ENCODE results near the gene LGI4.

Gene LGI4

GRCh38 chr19:35162471-35163326, 27.8 kb upstream of the LGI4 start:
- Histone ChIP-seq H3K23ac (ENCODE audit: low read length) (no peak overlapping the region), H3K4me2 (ENCODE audit: low read length) (no peak overlapping the region), H3K4ac (ENCODE audit: low read depth, low read length) (no peak overlapping the region), H4K12ac (ENCODE audit: low read depth, low read length) (no peak overlapping the region), H3K14ac (ENCODE audit: low read length) (no peak overlapping the region), H3K9me3 (ENCODE audit: insufficient read depth, low read depth, low read length) (peaks cover 16% of the 10 kb centered on the region), H2BK12ac (ENCODE audit: low read length) (peak overlapping the region; percentile 68), H2AFZ (ENCODE audit: insufficient read depth, low read length, poor library complexity) (no peak overlapping the region), H3K79me1 (ENCODE audit: low read length) (peaks cover 15% of the 10 kb centered on the region), H3K27ac (ENCODE audit: low read depth, low read length) (peak overlapping the region; percentile 76), H3K18ac (ENCODE audit: low read length) (no peak overlapping the region), H2AK5ac (ENCODE audit: low read length) (peak overlapping the region; percentile 73), H3K27me3 (ENCODE audit: insufficient read depth, low read length) (no peaks in the 10 kb centered on the region), H3K79me2 (ENCODE audit: control insufficient read depth, insufficient read depth, low read length, poor library complexity) (no peaks in the 10 kb centered on the region), H4K8ac (ENCODE audit: low read depth, low read length) (no peak overlapping the region), H3K4me1 (ENCODE audit: control insufficient read depth in 1 of 2, insufficient read depth in 2 of 2, low read length in 2 of 2) (peaks cover 8 to 17% of the 10 kb centered on the region in 2 experiments), H2BK120ac (ENCODE audit: insufficient read depth, low read length, poor library complexity) (peak overlapping the region; percentile 87), H4K91ac (ENCODE audit: low read depth, low read length) (peak overlapping the region; percentile 57), H3K4me3 (ENCODE audit: low read depth, low read length) (no peak overlapping the region), H3K9ac (ENCODE audit: low read length) (no peak overlapping the region), H2BK5ac (ENCODE audit: low read depth, low read length, poor library complexity) (peak overlapping the region; percentile 38), H3K36me3 (ENCODE audit: control insufficient read depth in 1 of 2, insufficient read depth in 2 of 2, low read length in 2 of 2) (peaks cover 23 to 48% of the 10 kb centered on the region in 2 experiments)
- no CpG with 5 or more reads among the region's 6 CpGs for WGBS (ENCODE audit: extremely low coverage, insufficient coverage, insufficient read length)
- peak; percentile 99 to 100 for DNase-seq

- no CpG with 5 or more reads among the region's 2 CpGs for WGBS (ENCODE audit: extremely low coverage, insufficient coverage, insufficient read length)
- H4K8ac ChIP-seq (ENCODE audit: low read depth, low read length): no peak overlapping the region
- no peak overlapping the region for H3K9ac ChIP-seq (ENCODE audit: low read length)
- no peak overlapping the region for H2AK5ac ChIP-seq (ENCODE audit: low read length)
- H4K12ac ChIP-seq (ENCODE audit: low read depth, low read length): no peak overlapping the region
- H3K4me3 ChIP-seq (ENCODE audit: low read depth, low read length): no peak overlapping the region
- DNase-seq: peak in 1 of 2 donors; percentile 30
- peak overlapping the region; percentile 82 for H2BK12ac ChIP-seq (ENCODE audit: low read length)
- peaks cover 18 to 42% of the 10 kb centered on the region in 2 experiments for H3K36me3 ChIP-seq (ENCODE audit: control insufficient read depth in 1 of 2, insufficient read depth in 2 of 2, low read length in 2 of 2)
- H3K27me3 ChIP-seq (ENCODE audit: insufficient read depth, low read length): no peaks in the 10 kb centered on the region
- H2AFZ ChIP-seq (ENCODE audit: insufficient read depth, low read length, poor library complexity): no peak overlapping the region
- H3K9me3 ChIP-seq (ENCODE audit: insufficient read depth, low read depth, low read length): peaks cover 12% of the 10 kb centered on the region
- H3K79me2 ChIP-seq (ENCODE audit: control insufficient read depth, insufficient read depth, low read length, poor library complexity): no peaks in the 10 kb centered on the region
- H3K4me2 ChIP-seq (ENCODE audit: low read length): no peak overlapping the region
- H3K14ac ChIP-seq (ENCODE audit: low read length): peak overlapping the region; percentile 48
- H4K91ac ChIP-seq (ENCODE audit: low read depth, low read length): peak overlapping the region; percentile 16
- peak overlapping the region; percentile 7 for H2BK5ac ChIP-seq (ENCODE audit: low read depth, low read length, poor library complexity)
- no peak overlapping the region for H3K23ac ChIP-seq (ENCODE audit: low read length)
- peaks cover 8 to 17% of the 10 kb centered on the region in 2 experiments for H3K4me1 ChIP-seq (ENCODE audit: control insufficient read depth in 1 of 2, insufficient read depth in 2 of 2, low read length in 2 of 2)
- H3K4ac ChIP-seq (ENCODE audit: low read depth, low read length): no peak overlapping the region
- H2BK120ac ChIP-seq (ENCODE audit: insufficient read depth, low read length, poor library complexity): no peak overlapping the region
- H3K27ac ChIP-seq (ENCODE audit: low read depth, low read length): peak overlapping the region; percentile 8
- peaks cover 15% of the 10 kb centered on the region for H3K79me1 ChIP-seq (ENCODE audit: low read length)
- peak overlapping the region; percentile 2 for H3K18ac ChIP-seq (ENCODE audit: low read length)
These were observed 26.5 kb upstream of the LGI4 start for GRCh38 chr19:35161434-35161743.

GRCh38 chr19:35160629-35161433, 26.0 kb upstream of the LGI4 start:
- no peak overlapping the region for H3K27ac ChIP-seq (ENCODE audit: low read depth, low read length)
- H3K79me2 ChIP-seq (ENCODE audit: control insufficient read depth, insufficient read depth, low read length, poor library complexity): no peaks in the 10 kb centered on the region
- H3K4me2 ChIP-seq (ENCODE audit: low read length): no peak overlapping the region
- H2AK5ac ChIP-seq (ENCODE audit: low read length): no peak overlapping the region
- H3K4me1 ChIP-seq (ENCODE audit: control insufficient read depth in 1 of 2, insufficient read depth in 2 of 2, low read length in 2 of 2): peaks cover 8 to 20% of the 10 kb centered on the region in 2 experiments
- no peak overlapping the region for H3K23ac ChIP-seq (ENCODE audit: low read length)
- H3K14ac ChIP-seq (ENCODE audit: low read length): no peak overlapping the region
- H2BK5ac ChIP-seq (ENCODE audit: low read depth, low read length, poor library complexity): no peak overlapping the region
- no CpG with 5 or more reads among the region's 9 CpGs for WGBS (ENCODE audit: extremely low coverage, insufficient coverage, insufficient read length)
- no peak overlapping the region for H2AFZ ChIP-seq (ENCODE audit: insufficient read depth, low read length, poor library complexity)
- no peak overlapping the region for H2BK120ac ChIP-seq (ENCODE audit: insufficient read depth, low read length, poor library complexity)
- no peak overlapping the region for H4K12ac ChIP-seq (ENCODE audit: low read depth, low read length)
- no peaks in the 10 kb centered on the region for H3K27me3 ChIP-seq (ENCODE audit: insufficient read depth, low read length)
- H4K91ac ChIP-seq (ENCODE audit: low read depth, low read length): peak overlapping the region; percentile 16
- peaks cover 10% of the 10 kb centered on the region for H3K9me3 ChIP-seq (ENCODE audit: insufficient read depth, low read depth, low read length)
- peaks cover 15% of the 10 kb centered on the region for H3K79me1 ChIP-seq (ENCODE audit: low read length)
- H3K9ac ChIP-seq (ENCODE audit: low read length): no peak overlapping the region
- no peak overlapping the region for H2BK12ac ChIP-seq (ENCODE audit: low read length)
- no peak for DNase-seq
- H3K36me3 ChIP-seq (ENCODE audit: control insufficient read depth in 1 of 2, insufficient read depth in 2 of 2, low read length in 2 of 2): peaks cover 15 to 36% of the 10 kb centered on the region in 2 experiments
- H3K4me3 ChIP-seq (ENCODE audit: low read depth, low read length): no peak overlapping the region
- no peak overlapping the region for H4K8ac ChIP-seq (ENCODE audit: low read depth, low read length)
- no peak overlapping the region for H3K18ac ChIP-seq (ENCODE audit: low read length)
- no peak overlapping the region for H3K4ac ChIP-seq (ENCODE audit: low read depth, low read length)

- H2BK5ac ChIP-seq (ENCODE audit: low read depth, low read length, poor library complexity): no peak overlapping the region
- H3K4me3 ChIP-seq (ENCODE audit: low read depth, low read length): no peak overlapping the region
- H3K36me3 ChIP-seq (ENCODE audit: control insufficient read depth in 1 of 2, insufficient read depth in 2 of 2, low read length in 2 of 2): peaks cover 12 to 31% of the 10 kb centered on the region in 2 experiments
- no peaks in the 10 kb centered on the region for H3K27me3 ChIP-seq (ENCODE audit: insufficient read depth, low read length)
- no peak overlapping the region for H3K23ac ChIP-seq (ENCODE audit: low read length)
- no peak overlapping the region for H4K91ac ChIP-seq (ENCODE audit: low read depth, low read length)
- H4K12ac ChIP-seq (ENCODE audit: low read depth, low read length): no peak overlapping the region
- H4K8ac ChIP-seq (ENCODE audit: low read depth, low read length): no peak overlapping the region
- no peak overlapping the region for H2BK120ac ChIP-seq (ENCODE audit: insufficient read depth, low read length, poor library complexity)
- no CpG with 5 or more reads among the region's 8 CpGs for WGBS (ENCODE audit: extremely low coverage, insufficient coverage, insufficient read length)
- H3K27ac ChIP-seq (ENCODE audit: low read depth, low read length): no peak overlapping the region
- H3K79me2 ChIP-seq (ENCODE audit: control insufficient read depth, insufficient read depth, low read length, poor library complexity): peaks cover 3% of the 10 kb centered on the region
- no peak overlapping the region for H3K18ac ChIP-seq (ENCODE audit: low read length)
- H3K9ac ChIP-seq (ENCODE audit: low read length): no peak overlapping the region
- H2AK5ac ChIP-seq (ENCODE audit: low read length): no peak overlapping the region
- no peak overlapping the region for H3K4ac ChIP-seq (ENCODE audit: low read depth, low read length)
- no peak for DNase-seq
- H3K4me2 ChIP-seq (ENCODE audit: low read length): no peak overlapping the region
- no peak overlapping the region for H3K14ac ChIP-seq (ENCODE audit: low read length)
- H2AFZ ChIP-seq (ENCODE audit: insufficient read depth, low read length, poor library complexity): no peak overlapping the region
- peaks cover 12 to 27% of the 10 kb centered on the region in 2 experiments for H3K4me1 ChIP-seq (ENCODE audit: control insufficient read depth in 1 of 2, insufficient read depth in 2 of 2, low read length in 2 of 2)
- H2BK12ac ChIP-seq (ENCODE audit: low read length): no peak overlapping the region
- H3K79me1 ChIP-seq (ENCODE audit: low read length): peaks cover 22% of the 10 kb centered on the region
- peaks cover 8% of the 10 kb centered on the region for H3K9me3 ChIP-seq (ENCODE audit: insufficient read depth, low read depth, low read length)
These were observed 24.7 kb upstream of the LGI4 start for GRCh38 chr19:35159606-35160005.
